Loucy (cell line): ENCODE results near the gene TMEM191C.
"Not testable (repeated sequence)": the region's sequence is repeated elsewhere in the genome, so short reads cannot be mapped to it uniquely, and the experiment has no call there.

Experiments
- CTCF ChIP-seq: fragments of 200-600 bp; sonication (generic); conservative IDR thresholded peaks from 2 replicates; pipeline ENCODE4 v1.5.1; 2014; ENCODE audit warnings: mild to moderate bottlenecking, antibody characterized with exemption, low read length
- EZH2phosphoT487 ChIP-seq: fragments of 200-600 bp; IDR thresholded peaks from 2 replicates; pipeline ENCODE4 v1.6.1; 2018; ENCODE audit warnings: antibody characterized with exemption, mild to moderate bottlenecking, moderate library complexity, borderline replicate concordance

- not testable (repeated sequence) for TF ChIP-seq CTCF, EZH2phosphoT487
Observed at GRCh38 chr22:21493789-21494782, 26.9 kb downstream of the TMEM191C start.
